Body of pancreas (tissue), 4 donors: Measurements from ENCODE around the gene SCO2. TPM values are rescaled to one million over a fixed set of nuclear protein-coding genes. Genes with fewer than 3 reads are reported as not detected.
A peak's percentile ranks its signal among the peaks of the same experiment; 100 is the strongest.

ENCODE experiments used
- ATAC-seq: fragments of 150-250 bp; one replicate; pipeline ENCODE4 v1.9.1; 2016
- DNase-seq, 4 donors: peaks; one replicate each; pipeline ENCODE4 v3.0.0-alpha.2; 2019
- H3K27ac ChIP-seq, 4 donors: fragments of 200-600 bp; sonication (generic); 1 replicate in 3 of 4; 2 replicates in 1 of 4; pipeline versions ENCODE4 v1.5.1 to v1.6.1; 2016 to 2019; ENCODE audit warnings: mild to moderate bottlenecking in 1 of 4, mixed read lengths in 1 of 4, moderate library complexity in 1 of 4
- H3K27me3 ChIP-seq, 2 donors: fragments of 200-600 bp; sonication (generic); one replicate each; pipeline ENCODE4 v1.6.0; 2016; ENCODE audit warnings: mild to moderate bottlenecking in 1 of 2
- H3K36me3 ChIP-seq, 2 donors: fragments of 200-600 bp; sonication (generic); replicated peaks in 1 of 2; 2 replicates each; pipeline ENCODE4 v1.5.1; 2016; ENCODE audit warnings: low read depth in 2 of 2; ENCODE audit not compliant: insufficient read depth in 1 of 2
- H3K4me1 ChIP-seq: fragments of 200-600 bp; sonication (generic); one replicate; pipeline ENCODE4 v1.6.0; 2016
- H3K4me3 ChIP-seq, 2 donors: fragments of 200-600 bp; sonication (generic); 1 replicate in 1 of 2; 2 replicates in 1 of 2; pipeline ENCODE4 v1.5.1; 2016 to 2019
- H3K9me3 ChIP-seq, 3 donors: fragments of 200-600 bp; sonication (generic); 1 replicate in 2 of 3; 2 replicates in 1 of 3; pipeline ENCODE4 v1.5.1; 2016
- CTCF ChIP-seq, 7 experiments: fragments of 450-650 bp in 4 of 7; fragments of 200-600 bp in 3 of 7; sonication (generic) in 3 of 7; IDR thresholded peaks; one replicate each; pipeline ENCODE4 v1.5.1; 2016 to 2019; ENCODE audit warnings: antibody characterized with exemption in 7 of 7
- POLR2A ChIP-seq, 3 donors: fragments of 450-650 bp; IDR thresholded peaks; one replicate each; pipeline ENCODE4 v1.6.1; 2016; ENCODE audit warnings: antibody characterized with exemption in 3 of 3, mild to moderate bottlenecking in 2 of 3
- WGBS, 2 donors: methylation state at CpG; one replicate each; pipeline ENCODE4 v1.1.5; 2017; 5-methylcytosine and 5-hydroxymethylcytosine counted together
- intact Hi-C: fragments of 100-400 bp; cut with DNase I; formaldehyde crosslinking; loops from one replicate; pipeline ENCODE4 v1.15.1; 2023
- total RNA-seq, 2 donors: library from RNA; depleted of rRNA; stranded (reverse); fragments of >200 nt; gene quantifications; one replicate each; pipeline ENCODE4 v1.1.0, GENCODE V29; 2016

Gene SCO2
- total RNA-seq, 2 donors from 2014 or later = 1.6 TPM; not detected in 1

- intact Hi-C loops = no loop called here
- DNase-seq (peak in 3 of 4 donors; percentile 39 to 49 (median 45)), ATAC-seq (peak; percentile 47)
- peaks cover 0 to 23% of the 10 kb centered on the region in 2 donors for H3K27me3 ChIP-seq
- H3K4me3 ChIP-seq = no peak overlapping the region
- 0 to 21% methylated on average over 7 to 34 of the region's 56 CpGs for WGBS, 2 donors
- H3K9me3 ChIP-seq = no peaks in the 10 kb centered on the region
- H3K27ac ChIP-seq = no peak overlapping the region
- peaks cover 22% of the 10 kb centered on the region for H3K4me1 ChIP-seq
- H3K36me3 ChIP-seq = no peaks in the 10 kb centered on the region
- TF ChIP-seq CTCF (IDR thresholded peaks at IDR 0.05) (no peak), POLR2A (IDR thresholded peaks at IDR 0.05) (no peak)
These were observed 22.9 kb upstream of the SCO2 start for GRCh38 chr22:50548040-50548920.

- WGBS, 2 donors = 36 to 37% methylated on average over 17 to 33 of the region's 35 CpGs
- Histone ChIP-seq H3K4me3 (no peak overlapping the region), H3K4me1 (peaks cover 22% of the 10 kb centered on the region), H3K36me3 (no peaks in the 10 kb centered on the region), H3K27ac (no peak overlapping the region), H3K27me3 (peaks cover 0 to 23% of the 10 kb centered on the region in 2 donors), H3K9me3 (no peaks in the 10 kb centered on the region)
- DNase-seq (no peak), ATAC-seq (no peak)
- TF ChIP-seq POLR2A (IDR thresholded peaks at IDR 0.05) = no peak
- intact Hi-C loops = no loop called here
These were observed 22.0 kb upstream of the SCO2 start for GRCh38 chr22:50547263-50547985.

- peaks cover 22% of the 10 kb centered on the region for H3K4me1 ChIP-seq
- H3K4me3 ChIP-seq = no peak overlapping the region
- no peak for DNase-seq
- no peak for TF ChIP-seq CTCF (IDR thresholded peaks at IDR 0.05)
- H3K9me3 ChIP-seq = no peaks in the 10 kb centered on the region
- no peak for ATAC-seq
- intact Hi-C loops = no loop called here
- WGBS, 2 donors = 70% methylated on average over 49 of the region's 78 CpGs; no CpG with 5 or more reads in 1 of the 2 donors
- H3K27ac ChIP-seq = no peak overlapping the region
- H3K27me3 ChIP-seq = peaks cover 0 to 23% of the 10 kb centered on the region in 2 donors
- H3K36me3 ChIP-seq = no peaks in the 10 kb centered on the region
These were observed 21.2 kb upstream of the SCO2 start for GRCh38 chr22:50546326-50547262.

- intact Hi-C loops = no loop called here
- no peaks in the 10 kb centered on the region for H3K9me3 ChIP-seq
- 68 to 70% methylated on average over 4 to 9 of the region's 10 CpGs for WGBS, 2 donors
- TF ChIP-seq CTCF (IDR thresholded peaks at IDR 0.05) = no peak
- no peak for TF ChIP-seq POLR2A (IDR thresholded peaks at IDR 0.05)
- H3K4me3 ChIP-seq = no peak within 1 kb of the TSS
- DNase-seq (no peak), ATAC-seq (no peak)
- peak within 1 kb of the TSS in 2 of 4 donors; percentile 42 to 90 for H3K27ac ChIP-seq
- H3K4me1 ChIP-seq = peaks cover 22% of the 10 kb centered on the region
- H3K27me3 ChIP-seq = peaks cover 0 to 23% of the 10 kb centered on the region in 2 donors
- no peaks in the 10 kb centered on the region for H3K36me3 ChIP-seq
These were observed 20.3 kb upstream of the SCO2 start, which contains the start of gene KLHDC7B for GRCh38 chr22:50545522-50546325. TSS of gene KLHDC7B (plus strand) at chr22:50545899. CDS start at chr22:50546244, 345 bp downstream.
